ENCODE measurements around the gene PIF1.
"Not testable (repeated sequence)": the region's sequence is repeated elsewhere in the genome, so short reads cannot be mapped to it uniquely, and the experiment has no call there.

Gene PIF1

GRCh38 chr15:64847448-64847847 lies 22.0 kb upstream of the PIF1 start:
- ATAC-seq: no peak

- ATAC-seq: no peak
Observed at GRCh38 chr15:64847016-64847415, 21.6 kb upstream of the PIF1 start.

GRCh38 chr15:64845831-64846595 lies 20.6 kb upstream of the PIF1 start:
- no peak for ATAC-seq

GRCh38 chr15:64845183-64845611 lies 19.8 kb upstream of the PIF1 start:
- ATAC-seq: no peak

- ATAC-seq: no peak
Observed at GRCh38 chr15:64844576-64845145, 19.2 kb upstream of the PIF1 start.

GRCh38 chr15:64843991-64844390 lies 18.5 kb upstream of the PIF1 start:
- ATAC-seq: no peak

- no peak for ATAC-seq
Observed at GRCh38 chr15:64842986-64843561, 17.6 kb upstream of the PIF1 start.

- ATAC-seq: peak in 1 of 2 donors; percentile 1
Observed at GRCh38 chr15:64842096-64842939, 16.9 kb upstream of the PIF1 start.

GRCh38 chr15:64841344-64842095 lies 16.1 kb upstream of the PIF1 start, which contains the start of gene PLEKHO2:
PLEKHO2 (plus strand) TSS chr15:64841915; CDS start chr15:64842017, 102 bp downstream.
- peak; percentile 72 to 77 for ATAC-seq

- ATAC-seq: no peak
Observed at GRCh38 chr15:64841060-64841343, 15.6 kb upstream of the PIF1 start.

- ATAC-seq: no peak
Observed at GRCh38 chr15:64837502-64837901, 12.1 kb upstream of the PIF1 start.

- ATAC-seq: no peak
Observed at GRCh38 chr15:64836023-64836536, 10.6 kb upstream of the PIF1 start.

- no peak for ATAC-seq
Observed at GRCh38 chr15:64833690-64834089, 8.2 kb upstream of the PIF1 start.

- no peak for ATAC-seq
Observed at GRCh38 chr15:64828985-64829384, 3.5 kb upstream of the PIF1 start.

GRCh38 chr15:64824929-64825430 lies 467 bp downstream of the PIF1 start:
- no peak for ATAC-seq

- no peak for ATAC-seq
Observed at GRCh38 chr15:64816452-64816851, 9.0 kb downstream of the PIF1 start.

- ATAC-seq: not testable (repeated sequence)
Observed at GRCh38 chr15:64814965-64815364, 10.5 kb downstream of the PIF1 start.

- ATAC-seq: not testable (repeated sequence)
Observed at GRCh38 chr15:64814283-64814682, 11.2 kb downstream of the PIF1 start.

- no peak for ATAC-seq
Observed at GRCh38 chr15:64813075-64813474, 12.4 kb downstream of the PIF1 start.

GRCh38 chr15:64810497-64811326 lies 14.7 kb downstream of the PIF1 start:
- ATAC-seq: no peak

All from activated CD4-positive, CD25-positive, alpha-beta regulatory T cell treated with anti-CD3 and anti-CD28 coated beads, Interleukin-2, amount 50 U/mL, for 24 hours (primary cell).